ENCODE results near the gene PDXK.

Gene PDXK

DNA sequence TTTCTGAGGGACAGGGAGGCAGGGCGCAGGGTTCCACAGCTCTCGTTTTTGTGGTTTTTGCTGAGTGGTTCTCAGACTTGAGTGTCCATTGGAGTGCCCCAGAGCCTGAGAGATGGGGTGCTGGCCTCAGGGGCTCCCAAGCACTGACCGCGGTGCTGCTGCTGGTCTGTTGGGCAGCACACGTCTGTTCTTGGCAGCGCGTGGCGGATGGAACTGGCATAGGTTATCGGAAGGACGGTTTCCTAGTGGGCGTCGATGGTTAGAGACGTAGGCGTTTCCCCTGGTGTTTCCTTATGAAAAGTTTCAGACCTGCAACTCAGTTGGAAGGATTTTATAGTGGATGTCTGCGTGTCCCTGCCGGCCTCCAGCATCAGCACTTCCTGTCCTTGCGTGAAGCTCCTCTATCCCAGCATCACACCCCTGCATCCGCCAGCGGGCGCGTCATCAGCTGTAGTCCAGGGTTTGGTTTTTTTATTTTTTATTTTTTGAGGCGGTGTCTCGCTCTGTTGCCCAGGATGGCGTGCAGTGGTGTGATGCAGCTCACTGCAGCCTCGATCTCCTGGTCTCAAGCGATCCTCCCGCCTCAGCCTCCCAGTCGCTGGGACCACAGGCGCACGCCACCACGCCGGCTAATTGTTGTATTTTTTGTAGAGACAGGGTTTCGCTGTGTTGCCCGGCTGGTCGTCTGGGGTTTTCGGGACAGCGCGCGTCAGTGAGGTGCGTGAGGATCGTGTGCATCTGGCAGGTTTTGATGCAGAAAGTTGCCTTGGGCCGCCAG, 82.3 kb downstream of the PDXK start:
- in situ Hi-C loops (cut with MboI; ENCODE audit: low sequenced_read_pairs), result no loop called here

DNA sequence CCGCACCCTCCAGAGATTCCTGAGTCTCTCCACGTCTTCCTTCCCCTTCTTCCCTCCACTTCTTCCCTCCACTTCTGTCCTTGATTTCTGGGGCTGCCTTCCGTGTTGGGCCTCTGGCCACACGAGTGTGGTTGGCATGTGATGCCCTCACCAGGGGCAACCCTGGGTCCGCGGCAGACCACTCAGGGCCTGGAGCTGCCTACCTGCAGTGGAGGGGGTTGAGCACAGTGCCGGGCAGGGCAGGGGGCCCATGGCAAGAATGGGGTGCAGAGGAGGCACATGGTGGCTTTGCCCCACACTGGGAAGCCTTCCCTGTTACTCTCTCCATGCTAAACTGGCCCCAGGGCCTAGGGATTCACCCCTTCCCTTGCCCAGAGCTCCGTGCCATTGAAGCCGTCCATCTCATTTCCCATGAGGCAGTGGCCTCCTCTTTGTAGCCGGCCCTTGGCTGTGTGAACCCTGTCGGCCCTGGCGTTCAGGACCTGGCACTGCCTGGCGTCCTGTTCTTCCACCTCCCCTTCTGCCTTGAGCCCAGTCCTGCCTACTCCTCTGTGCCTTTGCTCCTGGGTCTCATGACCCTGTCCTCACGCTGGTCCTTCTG, 83.9 kb downstream of the PDXK start:
- in situ Hi-C loops (cut with MboI; ENCODE audit: low sequenced_read_pairs), result no loop called here

DNA sequence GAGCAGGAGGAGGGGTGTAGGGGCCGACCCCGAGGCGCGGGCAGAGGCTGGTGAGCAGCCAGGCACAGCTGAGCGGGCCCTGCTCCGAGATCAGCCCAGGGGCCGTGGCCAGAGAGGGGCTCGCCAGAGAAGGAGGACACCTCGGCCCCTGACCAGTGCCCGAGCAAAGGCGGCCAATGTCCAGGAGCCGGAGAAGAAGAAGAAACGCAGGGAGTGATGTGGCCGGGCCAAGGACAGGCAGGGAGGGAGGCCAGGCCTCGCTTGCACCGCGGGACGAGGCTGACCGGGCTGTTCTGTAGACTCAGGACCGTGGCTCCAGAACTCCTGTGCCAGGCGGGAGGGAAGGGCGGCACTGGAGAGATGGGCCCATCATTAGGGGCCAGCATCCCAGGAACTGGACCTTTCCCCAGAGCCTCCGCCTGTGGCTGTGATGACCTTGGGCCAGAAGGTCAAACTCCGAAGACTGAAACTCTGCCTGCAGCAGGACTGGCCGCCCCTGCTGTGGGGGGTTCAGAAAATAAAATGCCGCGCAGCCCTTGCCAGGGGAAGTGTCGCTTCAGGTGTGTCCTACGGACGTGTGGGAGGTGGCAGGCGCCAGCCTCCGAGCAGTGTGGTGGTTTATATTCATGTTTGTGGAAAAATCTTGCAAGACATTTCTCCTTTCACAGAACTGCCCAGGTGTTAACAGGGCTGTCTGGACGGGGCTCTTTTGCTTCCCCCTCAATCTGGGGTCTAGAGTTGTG, 84.8 kb downstream of the PDXK start:
- in situ Hi-C loops (cut with MboI; ENCODE audit: low sequenced_read_pairs), result no loop called here

DNA sequence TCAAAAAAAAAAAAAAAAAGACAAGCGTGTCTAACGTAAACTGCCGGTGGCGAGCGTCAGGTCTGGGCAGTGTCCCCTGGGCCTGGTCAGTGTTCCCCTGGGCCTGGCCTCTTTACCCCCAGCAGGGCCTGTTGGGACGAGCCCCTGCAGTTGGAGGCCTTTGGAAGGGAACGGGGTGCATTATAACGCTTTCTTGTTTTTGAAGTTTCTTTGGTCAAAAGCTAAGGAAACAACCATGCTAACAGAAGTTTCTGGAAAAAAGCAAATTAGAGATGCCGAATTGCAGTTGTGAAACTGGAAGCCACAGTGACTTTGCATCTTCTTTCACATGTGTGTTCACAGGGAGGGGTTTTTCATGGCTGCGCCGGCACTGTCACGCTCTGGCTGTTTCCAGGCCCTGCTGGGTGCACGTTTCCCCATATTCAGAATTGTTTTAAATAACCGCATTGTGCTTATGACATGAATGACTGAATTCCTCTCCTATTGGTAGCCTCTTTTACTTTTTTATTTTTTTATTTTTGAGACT, 86.4 kb downstream of the PDXK start:
- in situ Hi-C loops (cut with MboI; ENCODE audit: low sequenced_read_pairs), result no loop called here

DNA sequence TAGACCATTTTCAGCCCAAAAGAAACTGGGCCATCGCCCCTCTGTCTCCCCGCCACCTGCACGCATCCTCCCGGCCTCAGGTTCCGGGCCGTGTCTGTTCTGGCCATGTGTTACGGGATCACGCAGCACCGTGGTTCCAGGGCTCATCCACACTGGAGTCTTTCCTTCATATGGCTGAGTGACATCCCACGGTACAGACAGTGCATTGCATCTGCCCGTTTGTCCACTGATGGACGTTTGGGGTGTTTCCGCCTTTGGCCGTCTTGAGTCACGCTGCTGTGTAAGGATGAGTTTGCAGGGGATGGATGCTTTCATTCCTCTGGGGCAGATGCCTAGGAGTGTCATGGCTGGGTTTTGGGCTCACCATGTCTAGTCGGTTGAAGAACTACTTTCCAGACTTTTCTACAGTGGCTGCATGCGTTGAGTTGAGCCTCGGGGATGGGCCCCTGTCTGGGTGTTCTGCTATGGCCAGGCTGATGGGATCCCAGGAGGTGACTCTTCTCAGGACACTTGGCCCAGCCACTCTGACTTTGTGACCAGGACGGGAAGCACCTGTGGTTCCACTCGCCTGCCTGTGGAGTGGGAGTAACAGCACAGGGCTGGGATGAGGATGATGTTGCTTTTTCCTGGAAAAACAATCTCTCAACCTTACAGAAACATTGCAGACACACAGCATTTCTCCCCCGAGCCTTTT, 87.2 kb downstream of the PDXK start:
- in situ Hi-C loops (cut with MboI; ENCODE audit: low sequenced_read_pairs), result no loop called here

DNA sequence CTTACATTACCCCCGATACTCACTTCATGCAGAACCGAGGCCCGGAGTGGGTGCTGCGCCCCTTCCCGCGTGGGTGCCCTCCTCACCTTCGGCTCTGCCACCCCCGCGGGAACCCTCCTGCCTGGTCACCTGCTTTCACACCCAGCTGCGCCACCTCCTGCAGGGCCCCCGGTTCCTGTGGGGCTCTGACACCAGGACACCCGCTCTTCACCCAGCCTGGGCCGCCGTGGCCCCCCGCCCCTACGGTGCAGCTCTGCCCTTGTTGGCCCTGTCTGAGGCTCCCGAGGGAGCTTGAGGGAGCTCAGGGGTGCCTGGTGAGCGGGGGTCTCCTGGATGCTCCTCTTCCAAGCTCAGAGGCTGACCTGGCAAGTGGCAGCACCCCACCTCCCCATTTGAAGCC, 89.4 kb downstream of the PDXK start:
- in situ Hi-C loops (cut with MboI; ENCODE audit: low sequenced_read_pairs), result no loop called here

DNA sequence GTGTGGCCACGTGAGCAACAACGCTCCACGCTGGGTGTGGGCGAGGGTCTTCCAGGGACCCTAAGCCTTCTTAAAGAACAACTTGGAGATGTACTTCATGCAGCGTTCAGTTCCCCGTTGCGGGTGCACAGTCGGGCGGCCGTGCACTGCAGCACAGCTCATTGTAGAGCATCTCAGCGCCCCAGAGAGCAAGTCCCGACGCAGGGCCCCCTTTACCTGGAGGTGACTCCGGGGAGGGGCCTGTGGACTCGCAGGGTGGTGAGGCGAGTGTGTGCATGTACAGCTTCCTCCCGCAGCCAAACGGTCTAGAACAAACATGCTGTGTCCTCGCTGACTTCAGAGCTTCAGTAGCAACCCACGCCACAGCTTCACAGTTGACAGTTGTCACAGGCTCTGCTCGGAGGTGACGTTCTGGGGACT, 89.9 kb downstream of the PDXK start:
- in situ Hi-C loops (cut with MboI; ENCODE audit: low sequenced_read_pairs), result no loop called here

DNA sequence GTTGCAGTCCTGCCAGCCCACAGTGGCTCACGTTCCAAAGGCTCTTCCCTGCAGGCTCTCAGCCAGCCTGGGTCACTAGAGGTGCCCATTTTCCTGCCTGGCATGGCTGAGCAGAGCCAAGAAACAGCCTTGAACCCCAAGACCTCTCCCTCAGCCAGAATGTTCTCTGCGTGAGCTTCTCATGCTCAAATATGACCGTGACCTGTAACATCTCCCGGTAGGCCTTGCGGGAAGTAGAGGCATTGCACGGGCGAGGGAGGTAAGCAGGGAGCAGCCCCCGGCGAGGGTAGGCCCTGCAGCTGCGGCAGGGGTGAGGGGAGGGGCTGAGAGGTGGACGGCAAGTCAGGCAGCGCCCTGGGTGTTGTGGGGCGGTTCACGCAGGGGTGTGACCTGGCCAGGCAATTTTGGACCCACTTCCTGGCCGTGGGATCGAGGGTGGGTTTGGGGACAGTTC, 90.4 kb downstream of the PDXK start:
- in situ Hi-C loops (cut with MboI; ENCODE audit: low sequenced_read_pairs), result no loop called here

DNA sequence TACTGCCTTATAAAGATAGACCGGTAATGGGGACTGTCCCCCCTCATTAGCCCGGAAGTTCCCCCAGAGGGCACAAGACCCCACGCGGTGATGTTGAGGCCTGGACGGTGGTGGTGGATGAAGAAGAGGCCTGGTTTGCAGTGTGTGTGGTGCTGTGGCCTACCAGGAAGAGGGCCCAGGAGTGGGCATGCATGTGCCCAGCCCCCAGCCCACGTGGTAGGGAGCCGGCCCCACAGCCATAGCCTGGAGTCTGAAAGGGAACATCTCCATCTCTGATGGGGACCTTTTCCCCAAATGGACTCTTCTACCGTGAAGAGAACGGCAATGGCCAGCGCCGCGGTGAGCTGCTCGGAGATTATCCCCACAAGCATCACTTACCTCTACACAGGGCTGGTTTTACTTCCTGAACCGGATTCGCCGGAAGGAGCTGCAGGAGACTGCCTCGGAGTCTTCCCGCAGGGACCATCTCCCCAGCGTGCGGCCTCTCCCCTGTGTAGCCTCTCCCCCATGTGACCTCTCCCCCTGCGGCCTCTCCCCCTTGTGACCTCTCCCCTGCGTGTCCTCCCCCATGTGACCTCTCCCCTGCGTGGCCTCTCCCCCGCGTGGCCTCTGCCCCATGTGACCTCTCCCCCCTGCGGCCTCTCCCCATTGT, 91.0 kb downstream of the PDXK start:
- in situ Hi-C loops (cut with MboI; ENCODE audit: low sequenced_read_pairs), result no loop called here

DNA sequence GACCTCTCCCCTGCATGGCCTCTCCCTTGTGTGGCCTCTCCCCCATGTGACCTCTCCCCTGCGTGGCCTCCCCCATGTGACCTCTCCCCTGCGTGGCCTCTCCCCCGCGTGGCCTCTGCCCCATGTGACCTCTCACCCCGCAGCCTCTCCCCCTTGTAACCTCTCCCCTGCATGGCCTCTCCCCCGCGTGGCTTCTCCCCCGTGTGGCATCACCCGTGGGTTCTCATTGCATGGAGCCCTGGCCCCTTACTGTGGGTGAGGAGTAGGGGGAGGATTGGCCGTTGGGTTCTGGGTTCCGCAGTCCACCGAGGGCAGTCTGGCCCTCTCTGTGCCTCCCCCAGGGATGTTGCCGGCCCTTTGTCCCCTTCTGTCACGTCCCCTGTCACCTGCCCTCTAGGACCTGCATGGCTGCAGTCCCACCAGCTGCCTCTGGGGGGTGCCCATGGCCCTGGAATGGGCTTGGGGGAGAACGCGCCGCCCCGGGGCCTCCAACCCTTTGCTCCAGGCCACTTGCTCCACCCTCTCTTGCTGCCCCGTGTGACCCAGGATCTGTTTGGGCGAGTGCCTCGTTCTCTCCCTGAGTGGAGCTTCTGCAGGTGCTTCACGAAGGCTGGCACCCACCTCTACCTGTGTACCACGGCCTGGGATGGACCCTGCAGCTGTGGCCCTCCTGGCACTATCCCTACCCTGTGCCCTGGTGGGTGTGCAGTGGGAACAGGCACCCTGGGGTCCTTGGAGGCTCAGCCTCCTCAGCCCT, 91.8 kb downstream of the PDXK start:
- in situ Hi-C loops (cut with MboI; ENCODE audit: low sequenced_read_pairs), result no loop called here

DNA sequence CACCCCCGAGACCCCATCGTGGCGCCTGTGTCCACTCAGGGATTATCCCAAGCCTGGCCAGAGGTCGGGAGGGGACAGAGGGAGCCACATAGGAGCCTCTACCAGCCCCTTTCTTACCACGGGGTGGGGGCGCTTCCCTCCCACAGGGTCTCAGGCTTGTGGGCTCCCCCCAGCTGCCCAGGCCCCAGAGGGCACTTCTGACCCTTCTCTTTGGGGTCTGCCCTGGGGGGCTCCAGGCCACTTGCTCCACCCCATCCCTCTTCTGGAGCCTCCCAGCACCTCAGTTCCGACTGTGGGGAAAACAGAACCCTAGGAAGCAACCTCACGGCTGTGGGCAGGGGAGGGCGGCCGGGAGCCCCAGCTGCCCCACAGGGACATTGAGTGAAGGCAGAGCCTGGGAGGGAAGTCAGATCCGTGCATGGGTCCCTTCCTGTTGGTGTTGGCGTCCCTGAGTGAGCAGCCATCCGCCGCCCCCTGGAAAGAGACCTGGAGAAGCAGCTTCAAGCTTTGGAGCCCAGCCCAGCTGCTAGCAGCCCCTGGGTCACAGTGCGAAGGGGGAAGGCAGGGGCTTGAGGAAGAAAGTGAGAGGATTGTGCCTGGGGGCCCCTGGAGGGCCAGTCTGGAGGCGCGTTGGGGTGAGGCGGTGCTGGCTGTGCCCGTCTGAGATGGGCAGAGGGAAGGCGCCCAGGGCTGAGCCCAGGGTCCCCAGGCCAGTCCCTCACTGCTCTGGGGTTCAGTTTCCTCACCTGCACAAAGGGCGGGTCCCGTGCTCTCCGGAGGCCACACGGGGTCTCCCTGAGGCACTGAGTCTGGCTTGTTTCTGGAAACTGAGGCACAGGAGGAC, 92.6 kb downstream of the PDXK start:
- in situ Hi-C loops (cut with MboI; ENCODE audit: low sequenced_read_pairs), result no loop called here

Data from HL-60/S4 treated with phorbol 12-myristate 13-acetate at 8.2 ng/mL for 4 days and 3 days (cell line).